ENCODE measurements around the gene APOL4. TPM values are rescaled to one million over a fixed set of nuclear protein-coding genes. Genes with fewer than 3 reads are reported as not detected.

APOL4 gene
- total RNA-seq, 1 experiment from 2014 or later = not detected

- POLR2A ChIA-PET (ENCODE audit: unreplicated experiment) = interaction anchor here (0.5 to 0.7 kb wide), 2 partner anchors 735 to 1481 kb away, joined by 3 read pairs; no protein-coding TSS in a partner anchor
- TF ChIP-seq, protein P1, sequence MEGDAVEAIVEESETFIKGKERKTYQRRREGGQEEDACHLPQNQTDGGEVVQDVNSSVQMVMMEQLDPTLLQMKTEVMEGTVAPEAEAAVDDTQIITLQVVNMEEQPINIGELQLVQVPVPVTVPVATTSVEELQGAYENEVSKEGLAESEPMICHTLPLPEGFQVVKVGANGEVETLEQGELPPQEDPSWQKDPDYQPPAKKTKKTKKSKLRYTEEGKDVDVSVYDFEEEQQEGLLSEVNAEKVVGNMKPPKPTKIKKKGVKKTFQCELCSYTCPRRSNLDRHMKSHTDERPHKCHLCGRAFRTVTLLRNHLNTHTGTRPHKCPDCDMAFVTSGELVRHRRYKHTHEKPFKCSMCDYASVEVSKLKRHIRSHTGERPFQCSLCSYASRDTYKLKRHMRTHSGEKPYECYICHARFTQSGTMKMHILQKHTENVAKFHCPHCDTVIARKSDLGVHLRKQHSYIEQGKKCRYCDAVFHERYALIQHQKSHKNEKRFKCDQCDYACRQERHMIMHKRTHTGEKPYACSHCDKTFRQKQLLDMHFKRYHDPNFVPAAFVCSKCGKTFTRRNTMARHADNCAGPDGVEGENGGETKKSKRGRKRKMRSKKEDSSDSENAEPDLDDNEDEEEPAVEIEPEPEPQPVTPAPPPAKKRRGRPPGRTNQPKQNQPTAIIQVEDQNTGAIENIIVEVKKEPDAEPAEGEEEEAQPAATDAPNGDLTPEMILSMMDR (conservative IDR thresholded peaks at IDR 0.05) = peak; percentile 74
- no peak for TF ChIP-seq EZH2 (IDR thresholded peaks at IDR 0.05; ENCODE audit: low read depth)
- H3K27me3 ChIP-seq (ENCODE audit: insufficient read depth, low read depth) = no peaks in the 10 kb centered on the region; the same call in 1 of the 2 replicates
- CTCF ChIA-PET = no interaction called here
- peak in 1 of 2 experiments; percentile 52 for DNase-seq
- no peak overlapping the region for H3K27ac ChIP-seq
- H3K79me2 ChIP-seq (ENCODE audit: low read depth) = no peaks in the 10 kb centered on the region
- no peaks in the 10 kb centered on the region for H3K9me3 ChIP-seq (ENCODE audit: insufficient read depth, low read depth)
- no peaks in the 10 kb centered on the region for H3K4me1 ChIP-seq (replicated peaks; ENCODE audit: insufficient read depth)
- H3K9me2 ChIP-seq (ENCODE audit: insufficient read depth) = no peaks in the 10 kb centered on the region
- H3K4me2 ChIP-seq = no peak overlapping the region
- no peaks in the 10 kb centered on the region for H3K36me3 ChIP-seq (ENCODE audit: low read depth)
- no peaks in the 10 kb centered on the region for H3F3A ChIP-seq (ENCODE audit: insufficient read depth, low read depth)
- no peak overlapping the region for H3K4me3 ChIP-seq
- no peak overlapping the region for H2AFZ ChIP-seq
- BruUV-seq (replicated peaks) = no TSS peak
- intact Hi-C loops (cut with micrococcal nuclease; ENCODE audit: unreplicated experiment) = loop anchor here (1.0 to 5.0 kb wide), 2 partner anchors 27 to 75 kb away; no protein-coding TSS in a partner anchor
- no peaks in the 10 kb centered on the region for H4K20me1 ChIP-seq (ENCODE audit: insufficient read depth)
These were observed 20.5 kb upstream of the APOL4 start for GRCh38 chr22:36221799-36222751.

DNA sequence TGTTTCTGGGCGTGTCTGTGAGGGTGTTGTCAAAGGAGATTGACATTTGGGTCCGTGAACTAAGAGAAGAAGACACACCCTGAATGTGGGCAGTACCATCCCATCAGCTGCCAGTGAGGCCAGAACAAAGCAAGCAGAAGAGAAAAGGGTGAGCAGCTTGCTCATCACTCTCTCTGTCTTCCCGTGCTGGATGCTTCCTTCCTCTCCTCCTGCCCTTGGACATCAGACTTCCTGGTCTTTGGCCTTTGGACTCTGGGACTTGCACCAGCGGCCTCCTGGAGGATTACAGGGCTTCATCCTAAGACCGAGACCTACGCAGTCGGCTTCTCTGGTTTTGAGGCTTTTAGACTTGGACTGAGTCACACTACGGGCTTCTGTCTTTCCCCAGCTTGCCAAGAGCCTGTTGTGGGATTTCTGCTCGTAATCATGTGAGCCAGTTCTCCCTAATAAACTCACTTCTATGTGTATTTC is 18.9 kb upstream of the APOL4 start:
- Histone ChIP-seq H3F3A (ENCODE audit: insufficient read depth, low read depth) (no peaks in the 10 kb centered on the region), H3K4me3 (no peak overlapping the region), H3K27ac (no peak overlapping the region), H3K9me2 (ENCODE audit: insufficient read depth) (no peaks in the 10 kb centered on the region), H4K20me1 (ENCODE audit: insufficient read depth) (no peaks in the 10 kb centered on the region), H3K9me3 (ENCODE audit: insufficient read depth, low read depth) (no peaks in the 10 kb centered on the region), H3K4me1 (replicated peaks; ENCODE audit: insufficient read depth) (no peaks in the 10 kb centered on the region), H3K4me2 (no peak overlapping the region), H3K27me3 (ENCODE audit: insufficient read depth, low read depth) (peaks cover 5% of the 10 kb centered on the region; the same call in 1 of the 2 replicates), H2AFZ (no peak overlapping the region), H3K36me3 (ENCODE audit: low read depth) (no peaks in the 10 kb centered on the region), H3K79me2 (ENCODE audit: low read depth) (no peaks in the 10 kb centered on the region)
- ChIA-PET CTCF (interaction anchor here (0.6 kb wide), 1 partner anchor 75 kb away, joined by 4 read pairs; no protein-coding TSS in a partner anchor), POLR2A (ENCODE audit: unreplicated experiment) (no interaction called here)
- no peak for DNase-seq
- TF ChIP-seq EZH2 (IDR thresholded peaks at IDR 0.05; ENCODE audit: low read depth) = no peak
- TF ChIP-seq, protein P1 (conservative IDR thresholded peaks at IDR 0.05) = no peak
- no TSS peak for BruUV-seq (replicated peaks)
- intact Hi-C loops (cut with micrococcal nuclease; ENCODE audit: unreplicated experiment) = loop anchor here (5.0 kb wide), 1 partner anchor 73 kb away; no protein-coding TSS in a partner anchor

- Histone ChIP-seq H3K4me2 (no peak overlapping the region), H3K4me3 (no peak overlapping the region), H3F3A (ENCODE audit: insufficient read depth, low read depth) (no peaks in the 10 kb centered on the region), H3K4me1 (replicated peaks; ENCODE audit: insufficient read depth) (no peaks in the 10 kb centered on the region), H3K27me3 (ENCODE audit: insufficient read depth, low read depth) (peaks cover 5% of the 10 kb centered on the region; the same call in 1 of the 2 replicates), H3K9me2 (ENCODE audit: insufficient read depth) (no peaks in the 10 kb centered on the region), H3K36me3 (ENCODE audit: low read depth) (no peaks in the 10 kb centered on the region), H3K79me2 (ENCODE audit: low read depth) (no peaks in the 10 kb centered on the region), H4K20me1 (ENCODE audit: insufficient read depth) (no peaks in the 10 kb centered on the region), H3K27ac (no peak overlapping the region), H2AFZ (no peak overlapping the region), H3K9me3 (ENCODE audit: insufficient read depth, low read depth) (no peaks in the 10 kb centered on the region)
- CTCF ChIA-PET = no interaction called here
- no TSS peak for BruUV-seq (replicated peaks)
- POLR2A ChIA-PET (ENCODE audit: unreplicated experiment) = interaction anchor here (0.7 kb wide), 1 partner anchor 867 kb away, joined by 3 read pairs; no protein-coding TSS in a partner anchor
- TF ChIP-seq, protein P1 (conservative IDR thresholded peaks at IDR 0.05) = no peak
- no peak for DNase-seq
- intact Hi-C loops (cut with micrococcal nuclease; ENCODE audit: unreplicated experiment) = no loop called here
These were observed 17.1 kb upstream of the APOL4 start for GRCh38 chr22:36218648-36219193.

All from PC-9 (cell line).